GM23338 (cell line): ENCODE results near the gene NIPSNAP2. TPM values are rescaled to one million over a fixed set of nuclear protein-coding genes. Genes with fewer than 3 reads are reported as not detected.
A peak's percentile ranks its signal among the peaks of the same experiment; 100 is the strongest.

Experiments
- ATAC-seq: fragments of 200-7000 bp; cut with Tn5 transposase; 3 replicates; pipeline ENCODE4 v1.9.1; 2020
- DNase-seq: peaks from one replicate; pipeline ENCODE4 v3.0.0-alpha.2; 2015; ENCODE audit warnings: low spot score
- H2AFZ ChIP-seq: fragments of 200-600 bp; sonication (generic); 2 replicates; pipeline ENCODE4 v1.8.0; 2016; ENCODE audit warnings: antibody characterized with exemption, mild to moderate bottlenecking, moderate library complexity
- H3F3A ChIP-seq: fragments of 200-600 bp; sonication (generic); replicated peaks from 2 replicates; pipeline ENCODE4 v1.8.0; 2017; ENCODE audit warnings: antibody characterized with exemption, mixed run types, low read depth
- H3K27ac ChIP-seq: fragments of 200-600 bp; sonication (generic); 2 replicates; pipeline ENCODE4 v1.6.1; 2016; ENCODE audit warnings: low read depth
- H3K27me3 ChIP-seq: fragments of 200-600 bp; sonication (generic); 2 replicates; pipeline ENCODE4 v1.8.0; 2016; ENCODE audit warnings: mild to moderate bottlenecking, mixed run types, moderate library complexity; ENCODE audit not compliant: insufficient read depth
- H3K36me3 ChIP-seq: fragments of 200-600 bp; sonication (generic); 2 replicates; pipeline ENCODE4 v1.8.0; 2016; ENCODE audit warnings: mild to moderate bottlenecking; ENCODE audit not compliant: insufficient read depth
- H3K4me1 ChIP-seq: fragments of 200-600 bp; sonication (generic); 2 replicates; pipeline ENCODE4 v1.8.0; 2016; ENCODE audit warnings: mild to moderate bottlenecking, moderate library complexity; ENCODE audit not compliant: insufficient read depth
- H3K4me2 ChIP-seq: fragments of 200-600 bp; sonication (generic); 2 replicates; pipeline ENCODE4 v1.7.1; 2017; ENCODE audit warnings: mixed run types
- H3K4me3 ChIP-seq: fragments of 200-600 bp; sonication (generic); 2 replicates; pipeline ENCODE4 v1.6.1; 2016; ENCODE audit warnings: mixed run types
- H3K79me2 ChIP-seq: fragments of 200-600 bp; sonication (generic); replicated peaks from 2 replicates; pipeline ENCODE4 v1.8.0; 2017; ENCODE audit warnings: mild to moderate bottlenecking; ENCODE audit not compliant: insufficient read depth
- H3K9me2 ChIP-seq: fragments of 200-600 bp; sonication (generic); 2 replicates; pipeline ENCODE4 v1.8.0; 2017; ENCODE audit not compliant: insufficient read depth
- H4K20me1 ChIP-seq: fragments of 200-600 bp; sonication (generic); replicated peaks from 2 replicates; pipeline ENCODE4 v1.8.0; 2017; ENCODE audit warnings: mild to moderate bottlenecking; ENCODE audit not compliant: insufficient read depth
- H3K27ac Mint-ChIP-seq: 2 replicates; pipeline ENCODE4 v1.8.0; 2020; ENCODE audit warnings: inconsistent platforms, mild to moderate bottlenecking, moderate library complexity, mixed read lengths
- H3K27me3 Mint-ChIP-seq: 3 replicates; pipeline ENCODE4 v1.8.0; 2022; ENCODE audit warnings: low read depth, mild to moderate bottlenecking, moderate library complexity, mixed read lengths, inconsistent platforms; ENCODE audit not compliant: insufficient read depth, poor library complexity
- H3K36me3 Mint-ChIP-seq: 3 replicates; pipeline ENCODE4 v1.8.0; 2021; ENCODE audit warnings: low read depth, mild to moderate bottlenecking, inconsistent platforms, moderate library complexity, mixed read lengths
- H3K4me1 Mint-ChIP-seq: 3 replicates; pipeline ENCODE4 v1.8.0; 2020; ENCODE audit warnings: mild to moderate bottlenecking, inconsistent platforms, mixed read lengths
- H3K4me3 Mint-ChIP-seq: 3 replicates; pipeline ENCODE4 v1.8.0; 2021; ENCODE audit warnings: moderate library complexity, mild to moderate bottlenecking, inconsistent platforms, mixed read lengths
- H3K9me3 Mint-ChIP-seq: 3 replicates; pipeline ENCODE4 v1.8.0; 2020; ENCODE audit warnings: moderate library complexity, mild to moderate bottlenecking, inconsistent platforms, mixed read lengths
- CREB1 ChIP-seq: fragments of 250-450 bp; sonication (Bioruptor Pico); IDR thresholded peaks from 2 replicates; pipeline ENCODE4 v1.5.0; 2020; ENCODE audit warnings: low read depth, mild to moderate bottlenecking, moderate library complexity
- CTCF ChIP-seq, 2 experiments: fragments of 200-600 bp in 1 of 2; sonication (generic) in 1 of 2; conservative IDR thresholded peaks; 2 replicates each; pipeline versions ENCODE4 v1.5.1 to v1.6.1; 2016 to 2017; ENCODE audit warnings: antibody characterized with exemption in 2 of 2, low read depth in 2 of 2, mild to moderate bottlenecking in 2 of 2, moderate library complexity in 1 of 2
- ETS1 ChIP-seq: IDR thresholded peaks from 2 replicates; pipeline ENCODE4 v1.6.1; 2016; ENCODE audit warnings: antibody characterized with exemption
- EZH2 ChIP-seq: fragments of 200-600 bp; sonication (generic); IDR thresholded peaks from one replicate; pipeline ENCODE4 v1.8.0; 2017; ENCODE audit warnings: antibody characterized with exemption, mild to moderate bottlenecking, low read depth; ENCODE audit not compliant: unreplicated experiment
- EZH2phosphoT487 ChIP-seq: fragments of 200-600 bp; sonication (generic); IDR thresholded peaks from one replicate; pipeline ENCODE4 v1.8.1; 2018; ENCODE audit warnings: antibody characterized with exemption; ENCODE audit not compliant: unreplicated experiment
- JUNB ChIP-seq: IDR thresholded peaks from one replicate; pipeline ENCODE4 v1.6.1; 2016; ENCODE audit warnings: antibody characterized with exemption; ENCODE audit not compliant: unreplicated experiment
- NANOG ChIP-seq: IDR thresholded peaks from 2 replicates; pipeline ENCODE4 v1.6.1; 2016; ENCODE audit warnings: antibody characterized with exemption, borderline replicate concordance
- POLR2AphosphoS5 ChIP-seq: IDR thresholded peaks from 2 replicates; pipeline ENCODE4 v1.6.1; 2016; ENCODE audit warnings: antibody characterized with exemption, low read depth
- STAT1 ChIP-seq: IDR thresholded peaks from one replicate; pipeline ENCODE4 v1.6.1; 2016; ENCODE audit warnings: antibody characterized with exemption; ENCODE audit not compliant: unreplicated experiment
- ZNF114 ChIP-seq: fragments of 250-450 bp; sonication (Bioruptor Pico); IDR thresholded peaks from 2 replicates; pipeline ENCODE4 v1.5.0; 2020; ENCODE audit warnings: mild to moderate bottlenecking, moderate library complexity
- ZNF331 ChIP-seq: fragments of 250-450 bp; sonication (Bioruptor Pico); IDR thresholded peaks from 2 replicates; pipeline ENCODE4 v1.5.0; 2020; ENCODE audit warnings: low read depth, mild to moderate bottlenecking, moderate library complexity
- ZNF462 ChIP-seq: fragments of 250-450 bp; sonication (Bioruptor Pico); IDR thresholded peaks from 2 replicates; pipeline ENCODE4 v1.5.0; 2020; ENCODE audit warnings: mild to moderate bottlenecking, moderate library complexity
- polyA plus RNA-seq: library from polyadenylated mRNA; unstranded; fragments of >200 nt; fragmentation: Nextera tagmentation; extraction: Ambion mirVana; gene quantifications from 2 replicates; pipeline ENCODE4 v1.2.1, GENCODE V29; 2016
- total RNA-seq: library from RNA; depleted of rRNA; stranded (reverse); fragments of >200 nt; shearing (Covaris generic); gene quantifications from 2 replicates; pipeline ENCODE4 v1.2.3, GENCODE V29; 2014

NIPSNAP2 gene
- total and polyA plus RNA-seq, 2 experiments from 2014 or later: 29.8 to 30.5 TPM

GRCh38 chr7:55965805-55966421 lies 1.5 kb downstream of the NIPSNAP2 start (continued):
- TF ChIP-seq ETS1: no peak
- no peak for TF ChIP-seq CTCF (conservative IDR thresholded peaks at IDR 0.05; ENCODE audit: low read depth in 2 of 2)

- H2AFZ ChIP-seq: no peak overlapping the region
- H3K4me1 ChIP-seq: no peaks in the 10 kb centered on the region
- H3K4me2 ChIP-seq: no peak overlapping the region
- no peak overlapping the region for H3K4me3 Mint-ChIP-seq
- H3K27ac ChIP-seq: peak overlapping the region; percentile 59; the same call in 1 of the 2 replicates
- DNase-seq: no peak
- H3F3A ChIP-seq: 0 out of 2 replicates have a peak, but pooled peaks cover 3% of the 10 kb centered on the region
- peaks cover 20% of the 10 kb centered on the region; the same call in 2 of the 3 replicates for H3K4me1 Mint-ChIP-seq
- H3K36me3 Mint-ChIP-seq: peaks cover 10% of the 10 kb centered on the region
- no peaks in the 10 kb centered on the region; the same call in none of the 2 replicates for H4K20me1 ChIP-seq
- no peak for ATAC-seq
- H3K4me3 ChIP-seq: no peak overlapping the region
- H3K9me3 Mint-ChIP-seq: no peaks in the 10 kb centered on the region; the same call in 1 of the 3 replicates
- peaks cover 22% of the 10 kb centered on the region for H3K27me3 Mint-ChIP-seq
- H3K27me3 ChIP-seq: peaks cover 13% of the 10 kb centered on the region
- no peak overlapping the region for H3K27ac Mint-ChIP-seq
- no peaks in the 10 kb centered on the region; the same call in 1 of the 2 replicates for H3K36me3 ChIP-seq
- H3K9me2 ChIP-seq: no peaks in the 10 kb centered on the region
- peaks cover 40% of the 10 kb centered on the region for H3K79me2 ChIP-seq
- TF ChIP-seq NANOG: no peak
- TF ChIP-seq JUNB: no peak
- no peak for TF ChIP-seq EZH2
- no peak for TF ChIP-seq STAT1
- no peak for TF ChIP-seq POLR2AphosphoS5
- TF ChIP-seq CTCF (conservative IDR thresholded peaks at IDR 0.05; ENCODE audit: low read depth in 2 of 2): no peak
- no peak for TF ChIP-seq ZNF331 (CRISPR knock-in tag)
- TF ChIP-seq EZH2phosphoT487: no peak
- TF ChIP-seq ZNF462 (CRISPR knock-in tag): no peak
- no peak for TF ChIP-seq CREB1 (CRISPR knock-in tag)
- no peak for TF ChIP-seq ZNF114 (CRISPR knock-in tag)
- no peak for TF ChIP-seq ETS1
Observed at GRCh38 chr7:55966851-55967250, 2.5 kb downstream of the NIPSNAP2 start.
